ENCODE measurements around the gene A1BG.

The A1BG gene

DNA sequence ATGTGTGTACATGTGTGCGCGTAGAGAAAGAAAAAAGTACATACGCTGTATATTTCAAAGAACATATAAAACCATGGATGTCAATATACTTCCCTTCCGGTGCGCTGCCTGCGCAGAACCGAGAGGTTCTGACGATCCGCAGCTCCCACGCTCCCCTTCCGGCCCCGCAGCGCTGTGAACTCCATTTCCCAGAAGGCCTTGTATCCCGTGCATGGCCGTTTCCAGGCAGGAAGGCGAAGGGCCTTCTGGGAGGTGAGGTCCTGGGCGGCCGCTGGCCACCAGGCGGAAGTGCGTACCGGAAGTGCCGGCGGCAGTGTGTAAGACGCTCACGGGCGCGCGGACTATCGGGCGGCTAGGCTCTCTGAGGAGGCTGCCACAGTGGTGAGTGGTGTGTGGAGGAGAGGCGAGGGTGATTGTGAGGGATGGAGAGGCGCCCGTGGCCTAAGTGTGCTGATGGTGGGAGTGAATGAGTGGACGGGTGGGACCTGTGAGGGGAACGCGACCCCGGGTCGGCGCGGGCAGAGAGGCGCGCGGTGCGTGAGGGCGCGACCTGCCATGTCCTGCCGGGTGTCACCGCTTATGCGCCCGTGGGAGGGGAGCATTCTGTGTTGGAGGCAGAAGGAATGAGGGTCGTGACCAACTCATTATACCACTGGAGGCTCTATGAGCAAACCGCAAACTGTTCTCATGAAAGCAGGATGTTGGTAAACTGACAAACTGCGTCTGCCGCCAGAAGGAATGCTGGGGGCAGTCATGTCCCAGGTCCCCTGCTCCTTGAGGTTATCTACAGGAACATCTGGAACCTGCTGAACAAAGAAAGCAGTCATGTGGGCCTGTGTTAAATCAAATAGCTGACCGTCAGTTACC lies 48.0 kb downstream of the A1BG start, which contains the start of gene ERVK3-1:
Gene ERVK3-1 (plus strand): TSS at position 313 of the 867 bp plus-strand sequence. CDS start 6,792 bp downstream, outside the sequence.
- peaks cover 64% of the 10 kb centered on the region for H3K36me3 ChIP-seq
- peak within 1 kb of the TSS; percentile 68 for H3K27ac ChIP-seq
- TF ChIP-seq, protein P1, sequence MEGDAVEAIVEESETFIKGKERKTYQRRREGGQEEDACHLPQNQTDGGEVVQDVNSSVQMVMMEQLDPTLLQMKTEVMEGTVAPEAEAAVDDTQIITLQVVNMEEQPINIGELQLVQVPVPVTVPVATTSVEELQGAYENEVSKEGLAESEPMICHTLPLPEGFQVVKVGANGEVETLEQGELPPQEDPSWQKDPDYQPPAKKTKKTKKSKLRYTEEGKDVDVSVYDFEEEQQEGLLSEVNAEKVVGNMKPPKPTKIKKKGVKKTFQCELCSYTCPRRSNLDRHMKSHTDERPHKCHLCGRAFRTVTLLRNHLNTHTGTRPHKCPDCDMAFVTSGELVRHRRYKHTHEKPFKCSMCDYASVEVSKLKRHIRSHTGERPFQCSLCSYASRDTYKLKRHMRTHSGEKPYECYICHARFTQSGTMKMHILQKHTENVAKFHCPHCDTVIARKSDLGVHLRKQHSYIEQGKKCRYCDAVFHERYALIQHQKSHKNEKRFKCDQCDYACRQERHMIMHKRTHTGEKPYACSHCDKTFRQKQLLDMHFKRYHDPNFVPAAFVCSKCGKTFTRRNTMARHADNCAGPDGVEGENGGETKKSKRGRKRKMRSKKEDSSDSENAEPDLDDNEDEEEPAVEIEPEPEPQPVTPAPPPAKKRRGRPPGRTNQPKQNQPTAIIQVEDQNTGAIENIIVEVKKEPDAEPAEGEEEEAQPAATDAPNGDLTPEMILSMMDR (IDR thresholded peaks at IDR 0.05; ENCODE audit: low read depth, low read length) = no peak
- peak within 1 kb of the TSS; percentile 81 for H3K4me3 ChIP-seq (ENCODE audit: low read depth, low read length)
- DNase-seq = peak; percentile 94
- H3K9me3 ChIP-seq (ENCODE audit: severe bottlenecking) = no peaks in the 10 kb centered on the region
- H3K27me3 ChIP-seq (ENCODE audit: insufficient read depth, low read depth, severe bottlenecking) = no peaks in the 10 kb centered on the region

DNA sequence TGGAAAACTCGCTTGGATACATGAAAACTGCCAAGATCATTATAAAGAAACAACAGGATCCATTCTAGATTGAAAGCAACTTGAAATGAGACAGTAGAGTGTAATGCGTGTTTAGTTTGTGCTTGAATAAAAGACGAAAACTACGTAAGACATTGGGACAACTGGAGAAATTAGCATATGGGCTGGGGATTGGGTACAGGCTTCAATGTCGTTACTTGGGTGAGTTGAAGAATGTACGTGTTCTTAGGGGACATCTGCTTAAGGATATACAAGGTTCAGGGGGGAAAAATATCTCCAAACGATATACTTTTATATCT lies 48.6 kb downstream of the A1BG start:
- H3K27me3 ChIP-seq (ENCODE audit: insufficient read depth, low read depth, severe bottlenecking) = no peaks in the 10 kb centered on the region
- peak overlapping the region; percentile 81 for H3K4me3 ChIP-seq (ENCODE audit: low read depth, low read length)
- H3K9me3 ChIP-seq (ENCODE audit: severe bottlenecking) = no peaks in the 10 kb centered on the region
- TF ChIP-seq, protein P1 (IDR thresholded peaks at IDR 0.05; ENCODE audit: low read depth, low read length) = no peak
- H3K36me3 ChIP-seq = peaks cover 65% of the 10 kb centered on the region
- H3K27ac ChIP-seq = no peak overlapping the region; the same call in 1 of the 2 replicates
- DNase-seq = no peak

DNA sequence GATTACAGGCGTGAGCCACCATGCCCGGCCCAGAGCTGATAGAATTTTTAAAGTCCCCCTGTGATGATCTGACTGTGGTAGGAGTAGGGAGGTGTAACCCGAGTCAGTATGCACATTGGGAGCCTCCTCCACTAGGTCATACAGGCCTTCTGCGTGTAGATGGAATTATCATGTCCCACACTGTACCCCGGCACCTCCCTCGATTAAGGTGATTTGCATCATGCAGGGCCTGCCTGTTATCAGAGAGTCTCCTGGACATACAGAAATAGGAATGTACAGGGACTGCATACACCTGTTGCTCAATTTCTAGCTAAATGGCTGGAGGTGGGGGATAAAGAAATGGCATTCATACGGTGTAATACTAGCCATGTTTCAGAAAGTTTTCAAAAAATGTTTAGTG lies 49.0 kb downstream of the A1BG start:
- Histone ChIP-seq H3K27ac (no peak overlapping the region), H3K9me3 (ENCODE audit: severe bottlenecking) (no peaks in the 10 kb centered on the region), H3K36me3 (peaks cover 64% of the 10 kb centered on the region), H3K27me3 (ENCODE audit: insufficient read depth, low read depth, severe bottlenecking) (no peaks in the 10 kb centered on the region), H3K4me3 (ENCODE audit: low read depth, low read length) (peak overlapping the region; percentile 81)
- TF ChIP-seq, protein P1 (IDR thresholded peaks at IDR 0.05; ENCODE audit: low read depth, low read length) = no peak
- no peak for DNase-seq

DNA sequence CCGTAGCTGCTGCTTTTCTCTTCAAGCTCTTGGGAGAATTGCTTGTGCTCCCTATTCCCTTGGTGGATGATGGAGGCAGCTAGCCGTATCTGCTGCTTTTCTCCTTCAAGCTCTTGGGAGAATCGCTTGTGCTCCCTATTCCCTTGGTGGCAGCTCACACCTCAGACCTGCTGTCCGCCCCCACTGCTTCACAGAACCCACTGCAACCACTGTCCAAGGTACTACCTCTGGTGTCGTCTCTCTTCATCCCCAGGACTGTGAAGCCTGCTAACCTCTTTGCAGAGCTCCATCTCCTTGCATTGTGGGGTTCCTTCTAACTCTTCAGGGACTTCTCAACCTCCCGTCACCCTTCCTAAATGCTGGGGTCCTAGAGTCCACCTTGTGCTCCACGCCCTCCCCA lies 52.7 kb downstream of the A1BG start:
- no peak overlapping the region for H3K4me3 ChIP-seq (ENCODE audit: low read depth, low read length)
- H3K27ac ChIP-seq = no peak overlapping the region
- no peak for DNase-seq
- H3K36me3 ChIP-seq = peaks cover 67% of the 10 kb centered on the region
- H3K27me3 ChIP-seq (ENCODE audit: insufficient read depth, low read depth, severe bottlenecking) = no peaks in the 10 kb centered on the region
- H3K9me3 ChIP-seq (ENCODE audit: severe bottlenecking) = no peaks in the 10 kb centered on the region
- TF ChIP-seq, protein P1 (IDR thresholded peaks at IDR 0.05; ENCODE audit: low read depth, low read length) = no peak

DNA sequence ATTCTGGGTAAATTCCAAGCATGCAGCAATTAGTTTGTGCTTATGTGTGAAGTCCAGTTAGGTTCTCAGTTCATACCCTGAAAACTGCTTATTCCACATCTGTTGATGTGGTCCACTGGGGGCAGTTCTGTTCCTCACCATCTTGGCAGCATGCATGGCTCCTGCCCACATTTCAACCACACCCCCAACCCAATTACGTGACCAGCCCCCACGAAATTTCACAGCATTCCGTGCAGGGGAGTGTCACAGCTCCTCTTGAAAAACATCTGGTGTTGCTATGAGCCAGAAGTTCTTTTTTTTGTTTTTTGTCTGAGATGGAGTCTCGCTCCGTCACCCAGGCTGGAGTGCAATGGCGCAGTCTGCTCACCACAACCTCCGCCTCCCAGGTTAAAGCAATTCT lies 57.2 kb downstream of the A1BG start:
- Histone ChIP-seq H3K27ac (no peak overlapping the region), H3K27me3 (ENCODE audit: insufficient read depth, low read depth, severe bottlenecking) (no peaks in the 10 kb centered on the region), H3K36me3 (peaks cover 94% of the 10 kb centered on the region), H3K9me3 (ENCODE audit: severe bottlenecking) (no peaks in the 10 kb centered on the region), H3K4me3 (ENCODE audit: low read depth, low read length) (no peak overlapping the region)
- no peak for DNase-seq
- TF ChIP-seq, protein P1 (IDR thresholded peaks at IDR 0.05; ENCODE audit: low read depth, low read length) = no peak

Data from WERI-Rb-1 (cell line).